HG03439 (cell line): ENCODE data around the gene SPDYE3.
A peak's percentile ranks its signal among the peaks of the same experiment; 100 is the strongest.

Experiments used
- ATAC-seq: cut with Tn5 transposase; IDR thresholded peaks from one replicate; pipeline ENCODE4 v1.9.1; 2021; ENCODE audit warnings: mild to moderate bottlenecking, moderate library complexity; ENCODE audit not compliant: unreplicated experiment

The SPDYE3 gene

GRCh38 chr7:100369105-100369504 is 61.6 kb downstream of the SPDYE3 start:
- peak; percentile 53 for ATAC-seq

DNA sequence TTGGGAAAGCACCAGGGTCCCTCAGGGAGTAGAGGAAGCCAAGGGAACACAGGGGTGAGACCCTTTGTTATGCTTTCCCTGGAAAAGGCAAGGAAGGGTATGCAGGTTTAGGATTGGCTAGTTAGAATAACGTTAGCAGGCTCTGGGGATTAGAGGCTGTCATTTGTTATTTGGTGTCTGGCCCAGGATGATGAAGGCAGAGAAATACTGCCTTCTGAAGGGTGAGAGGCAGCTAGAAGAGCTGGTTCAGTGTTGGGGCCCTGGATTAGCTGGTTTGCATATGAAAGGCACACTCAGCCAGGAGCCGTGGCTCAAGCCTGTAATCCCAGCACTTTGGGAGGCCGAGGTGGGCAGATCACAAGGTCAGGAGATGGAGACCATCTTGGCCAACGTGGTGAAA is 62.8 kb downstream of the SPDYE3 start:
- no peak for ATAC-seq

GRCh38 chr7:100370746-100371145 is 63.2 kb downstream of the SPDYE3 start:
- no peak for ATAC-seq

DNA sequence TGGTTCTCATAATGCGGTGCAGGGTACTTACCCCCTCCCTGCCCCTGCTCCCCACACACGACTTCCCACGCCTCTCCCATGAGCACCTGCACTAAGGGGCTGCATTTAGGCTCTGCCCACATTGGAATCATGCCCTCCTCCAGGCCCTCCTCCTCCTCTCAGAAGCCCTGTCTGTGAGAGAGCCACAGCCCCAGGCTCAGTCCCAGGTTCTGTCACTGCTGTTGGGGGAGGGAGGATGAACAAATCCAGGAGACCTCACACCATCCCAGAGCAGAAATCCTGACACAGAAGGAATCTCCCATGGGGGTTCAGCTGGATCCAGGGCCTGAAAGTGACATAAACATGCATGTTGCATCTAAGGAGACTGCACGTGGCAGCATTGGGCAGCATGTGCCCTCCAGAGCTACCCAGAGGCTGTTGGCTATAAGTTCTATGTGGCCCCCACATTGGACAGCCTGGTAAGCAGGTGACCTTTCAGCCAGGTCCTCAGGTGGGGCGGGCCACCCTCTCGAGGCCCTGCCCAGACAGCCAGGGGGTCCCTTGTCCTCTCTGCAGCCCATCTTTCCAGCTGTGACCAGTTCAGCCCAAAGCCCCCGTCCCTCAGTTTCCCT is 64.2 kb downstream of the SPDYE3 start:
- no peak for ATAC-seq
